HG03196 (cell line): ENCODE measurements around the gene DHX8.

ENCODE experiments used
- ATAC-seq: cut with Tn5 transposase; IDR thresholded peaks from one replicate; pipeline ENCODE4 v1.9.1; 2021; ENCODE audit not compliant: unreplicated experiment

DHX8 gene

DNA sequence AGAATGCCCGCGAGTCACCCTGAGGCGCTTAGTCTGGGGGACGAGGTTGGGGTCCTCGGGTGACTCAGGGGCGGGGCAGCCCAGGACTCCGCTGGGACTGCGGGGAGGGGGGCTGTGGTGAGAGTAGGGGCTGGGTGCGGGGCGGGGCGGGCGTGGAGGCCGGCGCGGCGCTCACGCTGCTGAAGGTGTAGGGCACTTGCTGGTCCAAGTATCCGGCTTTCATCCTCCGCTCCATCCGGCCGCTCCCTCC lies 61.5 kb downstream of the DHX8 start:
- peak; percentile 8 for ATAC-seq

DNA sequence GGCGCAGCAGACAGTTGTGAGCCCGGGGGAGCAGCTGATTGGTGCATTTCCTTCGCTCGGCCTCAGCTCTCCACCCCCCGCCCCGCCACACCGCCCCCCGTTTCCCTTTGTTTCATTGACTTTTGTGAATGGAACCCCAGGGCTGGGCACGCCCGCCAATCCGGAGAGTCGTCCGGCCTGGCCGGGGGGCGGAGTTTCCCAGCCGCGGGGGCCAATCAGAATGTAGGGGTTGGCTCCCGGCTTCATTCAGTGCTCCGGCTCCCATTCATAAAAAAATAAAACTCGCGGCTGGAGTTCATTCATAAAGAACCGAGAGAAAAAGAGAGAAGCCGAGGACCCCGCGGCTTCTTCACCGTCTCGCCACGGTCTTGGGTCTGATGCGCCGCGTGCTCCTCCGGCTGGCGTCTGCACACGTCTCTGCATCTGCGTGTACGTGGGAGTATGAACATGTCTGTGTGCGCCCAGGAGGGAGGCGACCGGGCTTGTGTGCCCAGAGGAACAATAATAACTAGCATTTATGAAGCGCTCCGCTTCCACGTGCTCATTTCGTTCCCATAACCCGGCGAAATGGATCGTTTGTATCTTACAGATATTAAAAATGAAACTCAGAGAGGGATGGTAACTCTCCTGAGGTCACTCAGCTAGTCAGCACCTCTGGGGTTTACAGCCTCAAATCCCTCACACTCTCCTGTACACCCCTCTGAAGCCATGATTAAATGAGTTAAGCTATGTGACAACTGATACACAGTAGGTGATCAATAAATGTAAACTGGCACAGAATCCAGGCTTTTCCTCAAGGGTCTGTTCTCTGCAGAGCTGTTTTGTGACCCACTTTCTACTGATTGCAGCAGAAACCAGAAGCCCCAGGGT lies 62.8 kb downstream of the DHX8 start, which contains the start of gene ETV4:
Gene ETV4, minus strand, starts transcription at position 22 of the 870 bp plus-strand sequence. CDS start 723 bp downstream, outside the sequence.
- peak; percentile 65 for ATAC-seq

DNA sequence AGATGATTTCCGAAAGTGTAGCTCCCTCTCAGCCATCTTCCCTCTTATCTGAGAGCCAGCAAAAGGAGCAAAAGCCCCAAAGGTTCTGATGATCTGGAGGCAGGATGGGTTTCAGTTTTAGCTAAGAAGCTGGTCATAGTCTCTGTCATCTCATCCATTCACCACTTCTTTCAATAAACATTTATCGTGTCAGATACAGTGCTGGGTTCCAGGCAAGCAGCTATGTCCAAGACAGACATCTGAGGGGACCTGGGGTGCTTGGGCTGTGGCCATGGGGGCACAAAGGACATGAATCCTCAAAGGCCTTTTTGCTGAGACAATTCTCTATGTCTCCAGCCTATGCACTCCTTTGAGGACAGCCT lies 63.4 kb downstream of the DHX8 start:
- no peak for ATAC-seq

DNA sequence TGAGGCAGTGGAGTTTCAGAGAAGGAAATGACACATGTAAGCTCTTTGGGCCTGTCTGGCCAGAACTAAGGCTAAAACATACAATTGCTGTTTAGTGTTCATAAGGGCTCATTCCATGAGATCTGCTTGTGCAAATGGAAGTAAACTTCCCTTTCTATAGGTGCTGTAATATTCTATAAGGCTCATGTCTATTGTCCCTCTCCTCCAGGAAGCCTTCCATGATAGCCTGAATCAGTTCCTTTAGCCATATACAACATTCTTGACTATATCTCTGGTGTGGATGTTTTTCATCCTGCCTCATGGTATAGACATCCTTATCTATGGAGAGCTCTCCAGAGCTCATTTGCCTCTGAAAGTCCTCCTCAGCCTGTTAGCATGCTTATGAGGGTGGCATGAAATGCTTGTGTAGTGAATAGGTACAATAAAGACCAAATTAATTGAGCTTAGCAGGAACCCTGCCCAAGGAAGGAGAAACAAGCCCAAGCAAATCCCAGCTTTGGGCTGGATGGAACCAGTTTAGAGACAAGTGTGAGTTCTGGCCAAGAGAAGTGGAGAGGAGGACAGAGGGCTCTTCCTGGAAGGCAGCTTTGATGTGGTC lies 64.0 kb downstream of the DHX8 start:
- ATAC-seq = no peak

DNA sequence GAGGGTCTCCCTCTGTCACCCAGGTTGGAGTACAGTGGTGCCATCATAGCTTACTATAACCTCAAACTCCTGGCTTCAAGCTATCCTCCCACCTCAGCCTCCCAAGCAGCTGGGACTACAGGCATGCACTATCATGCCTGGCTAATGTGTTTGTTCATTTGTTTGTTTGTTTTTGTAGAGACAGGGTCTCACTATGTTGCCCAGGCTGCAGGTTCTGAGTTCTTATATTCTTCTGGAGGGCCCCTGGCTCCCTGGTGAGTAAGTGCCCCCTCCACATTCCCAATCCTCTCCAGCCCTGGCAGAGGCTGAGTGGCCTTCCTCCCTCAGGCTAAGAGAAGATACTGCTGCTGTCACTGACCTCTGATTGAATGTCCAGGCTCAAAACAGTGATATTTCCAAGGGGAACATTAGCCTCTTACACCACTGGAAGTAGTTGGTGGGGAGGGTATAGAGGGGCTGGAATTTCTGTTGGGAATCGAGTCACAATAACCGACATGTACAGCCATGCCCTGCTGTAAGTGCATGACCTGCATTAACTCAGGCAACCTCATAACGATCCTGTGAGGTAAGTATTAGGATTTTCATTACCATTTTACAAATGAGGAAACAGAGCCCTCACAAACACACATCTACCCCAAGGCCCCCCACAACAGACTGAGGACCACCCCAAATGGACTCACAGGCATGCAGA lies 65.1 kb downstream of the DHX8 start:
- ATAC-seq = no peak

DNA sequence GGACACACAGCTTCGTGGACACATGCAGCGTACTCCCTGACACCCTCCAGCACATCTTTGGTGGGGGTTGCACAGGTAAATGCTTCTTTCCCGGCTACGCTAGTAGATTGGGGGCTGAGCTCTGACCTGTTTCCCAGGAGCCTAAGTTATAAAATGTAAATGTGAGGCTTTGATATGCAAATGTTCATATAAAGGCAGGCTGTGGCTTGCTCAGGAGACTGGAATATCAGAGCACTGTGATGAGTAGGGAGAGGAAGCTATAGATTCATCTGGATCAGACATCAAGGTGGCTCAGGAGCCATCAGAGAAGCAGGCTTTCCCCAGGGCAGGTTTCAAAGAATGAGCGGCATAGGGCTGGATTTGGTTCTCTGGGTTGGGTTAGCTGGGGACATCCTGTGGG lies 65.7 kb downstream of the DHX8 start:
- no peak for ATAC-seq

DNA sequence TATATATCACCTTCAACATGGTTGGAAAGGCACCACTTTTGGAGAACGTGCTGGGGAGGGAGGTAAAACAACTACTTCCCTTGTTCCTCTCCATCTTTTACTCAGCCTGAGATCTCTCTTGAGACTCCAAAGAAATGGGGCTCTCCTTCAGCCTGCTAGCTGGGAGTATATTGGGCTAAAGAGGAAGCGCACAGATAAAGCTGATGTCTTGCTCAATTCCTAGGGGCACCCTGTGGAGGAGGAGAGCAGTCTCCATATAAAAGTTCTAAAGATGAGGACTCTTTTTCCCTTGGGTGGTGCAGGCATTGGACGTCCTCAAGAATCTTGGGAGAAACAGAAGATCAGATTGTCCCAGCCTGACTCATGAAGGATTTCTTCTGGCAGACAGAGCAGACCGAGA lies 67.0 kb downstream of the DHX8 start:
- ATAC-seq = no peak

DNA sequence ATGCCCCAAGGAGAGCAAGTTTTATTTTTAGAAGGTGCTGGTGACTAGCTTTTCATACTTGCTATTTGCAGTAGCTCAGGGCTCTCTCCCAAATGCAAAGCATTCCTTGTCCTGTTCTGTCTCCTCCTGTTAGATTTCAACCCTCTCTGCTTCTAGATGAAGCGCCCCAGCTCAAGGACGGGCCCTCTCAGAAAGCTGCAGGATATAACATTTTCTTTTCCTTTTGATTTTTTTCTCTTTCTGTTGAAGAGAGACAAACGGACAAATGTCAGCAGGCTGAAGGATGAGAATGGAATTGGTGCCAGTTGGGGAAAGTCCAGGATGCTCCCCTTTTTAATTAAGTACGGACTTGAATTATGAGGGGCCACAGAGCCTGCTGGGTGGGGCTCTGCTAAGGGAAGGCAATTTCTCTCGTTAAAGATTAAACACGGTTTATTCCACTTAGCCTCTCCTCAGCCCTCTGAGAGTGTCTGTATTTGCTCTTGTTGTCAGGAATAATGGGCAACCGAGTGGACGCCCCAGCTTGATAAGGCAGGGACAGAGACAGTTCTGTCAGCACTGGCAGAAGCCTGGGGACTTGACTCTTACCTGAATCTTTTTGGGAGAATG lies 68.6 kb downstream of the DHX8 start:
- no peak for ATAC-seq

DNA sequence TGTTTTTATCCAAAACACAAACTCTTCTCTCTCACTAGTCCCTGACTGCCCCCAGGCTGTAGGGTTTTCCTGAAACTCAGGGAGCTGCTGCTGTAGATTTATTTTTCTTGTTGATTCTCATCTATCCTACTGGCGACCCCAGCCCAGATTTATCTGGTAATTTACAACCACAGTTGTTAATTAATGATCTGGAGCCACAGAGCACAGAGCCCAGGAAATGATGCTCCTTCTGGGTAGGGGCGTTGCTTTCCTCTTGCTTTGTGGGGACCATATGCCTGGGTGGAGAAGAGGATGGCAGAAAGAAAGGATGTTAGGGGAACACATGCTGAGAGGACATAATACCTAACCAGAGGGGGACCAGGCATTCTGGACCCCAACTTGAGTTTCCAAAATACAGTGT lies 69.8 kb downstream of the DHX8 start:
- no peak for ATAC-seq

DNA sequence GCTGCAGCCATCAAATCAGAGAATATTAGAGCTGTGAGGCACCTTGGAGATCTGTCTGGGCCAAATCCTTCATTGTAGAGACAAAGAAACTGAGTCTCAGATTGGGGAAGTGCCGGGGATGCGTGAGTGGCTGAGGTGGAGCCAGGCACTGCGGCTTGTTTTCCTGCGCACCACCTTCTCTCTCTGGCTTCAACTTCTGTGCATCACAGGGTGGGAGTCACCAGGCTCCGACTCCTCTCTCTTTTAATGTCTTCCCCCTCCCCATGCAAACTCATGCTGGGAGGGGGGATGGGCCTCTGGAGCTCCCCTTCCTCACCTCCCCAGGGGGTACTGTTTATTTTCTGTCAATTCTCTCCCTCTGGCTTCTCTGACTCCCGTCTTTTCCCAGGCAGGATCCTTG lies 71.1 kb downstream of the DHX8 start:
- ATAC-seq = no peak

DNA sequence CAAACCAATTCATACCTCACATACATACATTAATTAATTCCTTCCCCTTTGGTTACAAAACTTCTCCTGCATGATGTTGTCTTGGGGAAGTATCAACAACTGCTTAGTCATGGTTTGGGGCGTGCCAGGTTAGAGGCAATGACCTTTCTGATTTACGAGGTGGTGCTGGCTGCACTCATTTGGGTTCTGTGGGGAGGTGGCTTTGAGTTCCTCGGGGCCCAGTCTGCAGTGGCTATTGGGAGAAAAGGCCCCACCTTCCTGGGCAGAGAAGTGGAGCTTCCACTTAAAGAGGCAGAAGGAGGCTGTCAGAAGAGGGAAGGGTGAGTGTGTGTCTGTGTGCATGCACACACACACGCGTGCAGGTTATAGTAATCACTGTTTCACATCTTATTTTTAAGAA lies 72.5 kb downstream of the DHX8 start:
- no peak for ATAC-seq

DNA sequence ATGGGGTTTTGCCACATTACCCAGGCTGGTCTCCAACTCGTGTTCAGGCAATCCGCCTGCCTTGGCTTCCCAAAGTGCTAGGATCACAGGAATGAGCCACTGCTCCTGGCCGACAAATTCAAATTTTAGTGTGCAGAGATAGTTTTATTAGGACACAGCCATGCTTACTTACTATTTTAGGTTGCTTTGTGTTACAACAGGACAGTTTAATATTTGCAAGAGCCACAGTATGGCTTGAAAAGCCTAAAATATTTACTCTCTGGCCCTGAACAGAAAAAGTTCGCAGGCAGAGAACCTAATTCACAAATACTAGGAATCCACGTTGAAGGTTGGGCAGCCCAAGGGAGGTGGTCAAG lies 75.0 kb downstream of the DHX8 start:
- ATAC-seq = no peak

DNA sequence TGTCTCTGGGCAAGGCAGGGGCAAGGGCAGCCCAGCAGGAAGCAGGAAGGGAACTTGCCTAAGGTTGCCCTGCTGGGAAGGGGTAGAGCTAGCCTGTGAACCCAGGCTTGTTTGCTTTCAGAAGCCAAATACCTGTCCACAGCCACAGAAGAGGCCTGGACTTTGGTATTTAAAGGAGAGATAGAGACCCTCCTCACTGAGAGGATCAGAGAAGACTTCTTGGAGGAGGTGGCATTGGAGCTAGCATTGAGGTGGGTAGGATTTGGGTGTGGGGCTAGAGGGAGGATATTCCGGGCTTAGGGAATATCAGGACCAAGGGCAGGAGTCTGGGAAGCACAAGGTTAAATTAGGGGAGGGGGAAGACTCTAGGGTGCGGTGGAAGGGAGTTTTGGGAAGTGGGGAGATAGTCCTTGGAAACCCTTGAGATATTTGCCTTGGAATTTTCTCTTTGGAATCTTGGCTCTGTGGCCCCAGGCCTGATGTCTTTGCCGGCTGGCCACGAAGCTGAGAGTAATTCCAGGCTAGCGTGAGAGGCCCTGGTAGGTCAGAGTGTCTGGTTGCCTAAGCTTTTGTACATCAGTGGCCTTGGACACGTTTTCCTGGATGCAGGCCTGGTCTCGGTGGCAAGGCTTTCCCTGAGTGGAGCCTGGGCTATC lies 75.5 kb downstream of the DHX8 start:
- no peak for ATAC-seq

DNA sequence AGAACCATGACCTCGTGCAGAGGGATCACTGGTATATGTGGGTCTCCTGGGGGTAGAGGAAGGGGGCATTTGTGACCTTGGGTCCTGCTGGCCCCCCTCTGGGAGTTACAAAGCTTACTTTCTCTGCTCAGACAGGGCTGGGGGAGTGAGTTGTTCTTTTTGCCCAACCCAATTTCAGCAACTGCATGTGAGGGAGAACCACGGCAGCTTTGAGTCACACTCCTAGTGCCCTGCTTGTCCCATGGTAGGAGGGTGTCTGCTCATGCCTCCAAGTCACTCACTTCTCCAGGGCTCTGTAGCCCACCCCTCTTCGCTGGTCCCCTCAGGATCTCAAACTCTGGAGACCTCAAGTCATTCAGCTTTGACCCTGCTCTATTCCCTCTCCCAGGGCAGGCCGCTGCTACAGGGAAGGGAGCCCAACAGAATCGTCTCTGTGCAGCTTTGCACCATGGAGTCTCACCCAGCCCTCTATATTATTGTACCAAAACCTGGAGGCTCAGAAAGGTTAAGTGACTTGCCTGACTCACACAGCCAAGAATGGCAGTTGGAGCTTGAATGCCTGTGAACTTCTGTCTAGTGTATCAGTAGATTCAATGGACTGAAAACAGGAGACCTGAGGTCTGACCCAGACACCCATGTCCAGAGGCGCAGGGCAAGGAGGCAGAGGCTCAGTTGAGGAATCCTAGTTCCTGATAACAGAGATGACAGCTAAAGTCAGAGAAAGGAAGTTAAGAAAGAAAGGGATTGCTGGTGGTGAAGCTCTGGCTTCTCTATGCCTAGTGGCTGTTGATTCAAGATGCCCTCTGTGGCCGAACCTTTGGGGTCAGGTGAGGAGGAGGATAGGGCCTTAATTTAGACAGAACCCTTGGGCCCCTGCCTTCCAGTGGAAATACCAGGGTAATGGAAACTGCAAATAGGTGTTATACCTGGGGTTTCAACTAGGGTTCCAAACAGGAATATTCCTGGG lies 77.0 kb downstream of the DHX8 start:
- no peak for ATAC-seq

DNA sequence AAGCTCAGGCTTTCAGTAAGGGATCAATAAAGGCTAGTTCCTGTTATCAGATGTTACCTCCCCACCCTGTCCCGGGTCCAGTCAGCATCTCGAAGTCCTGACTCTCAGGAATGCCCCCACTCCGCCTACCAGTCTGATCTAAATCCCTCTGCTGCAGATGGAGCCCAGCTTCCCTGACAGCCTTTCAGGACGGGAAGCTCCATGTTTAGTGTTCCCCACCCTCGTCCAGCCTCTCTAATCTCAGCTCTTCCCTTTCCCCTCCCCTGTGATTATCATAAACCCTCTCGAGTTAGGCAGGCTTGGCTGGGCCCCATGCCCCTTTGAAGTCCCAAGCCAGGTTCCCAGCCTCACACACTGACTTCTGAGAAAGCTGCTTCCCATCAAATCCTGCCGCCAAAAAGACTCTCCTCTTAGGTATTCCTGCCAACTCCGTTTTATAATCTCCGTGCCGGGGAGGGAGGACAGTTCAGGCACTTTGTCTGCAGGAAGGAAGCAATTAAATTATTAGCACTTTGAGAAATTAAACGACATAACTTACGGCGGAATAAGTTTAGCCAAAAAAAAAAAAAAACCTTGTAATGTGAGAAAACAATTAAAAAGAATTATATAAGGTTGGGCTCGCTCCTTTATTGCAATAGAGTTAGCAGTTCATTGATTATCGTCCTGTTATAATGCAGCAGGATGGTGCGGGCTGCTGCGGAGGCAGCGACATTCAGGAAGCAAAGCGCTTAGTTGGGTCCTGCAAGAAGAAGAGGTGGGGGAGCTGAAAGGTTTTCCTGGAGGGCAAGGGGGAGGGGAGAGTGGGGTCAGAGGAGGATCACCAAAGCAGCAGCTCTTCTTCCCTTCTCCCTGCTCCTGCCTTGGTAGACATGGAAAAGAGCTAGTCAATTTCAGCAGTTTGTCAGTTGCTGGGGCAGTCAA lies 79.2 kb downstream of the DHX8 start:
- no peak for ATAC-seq

DNA sequence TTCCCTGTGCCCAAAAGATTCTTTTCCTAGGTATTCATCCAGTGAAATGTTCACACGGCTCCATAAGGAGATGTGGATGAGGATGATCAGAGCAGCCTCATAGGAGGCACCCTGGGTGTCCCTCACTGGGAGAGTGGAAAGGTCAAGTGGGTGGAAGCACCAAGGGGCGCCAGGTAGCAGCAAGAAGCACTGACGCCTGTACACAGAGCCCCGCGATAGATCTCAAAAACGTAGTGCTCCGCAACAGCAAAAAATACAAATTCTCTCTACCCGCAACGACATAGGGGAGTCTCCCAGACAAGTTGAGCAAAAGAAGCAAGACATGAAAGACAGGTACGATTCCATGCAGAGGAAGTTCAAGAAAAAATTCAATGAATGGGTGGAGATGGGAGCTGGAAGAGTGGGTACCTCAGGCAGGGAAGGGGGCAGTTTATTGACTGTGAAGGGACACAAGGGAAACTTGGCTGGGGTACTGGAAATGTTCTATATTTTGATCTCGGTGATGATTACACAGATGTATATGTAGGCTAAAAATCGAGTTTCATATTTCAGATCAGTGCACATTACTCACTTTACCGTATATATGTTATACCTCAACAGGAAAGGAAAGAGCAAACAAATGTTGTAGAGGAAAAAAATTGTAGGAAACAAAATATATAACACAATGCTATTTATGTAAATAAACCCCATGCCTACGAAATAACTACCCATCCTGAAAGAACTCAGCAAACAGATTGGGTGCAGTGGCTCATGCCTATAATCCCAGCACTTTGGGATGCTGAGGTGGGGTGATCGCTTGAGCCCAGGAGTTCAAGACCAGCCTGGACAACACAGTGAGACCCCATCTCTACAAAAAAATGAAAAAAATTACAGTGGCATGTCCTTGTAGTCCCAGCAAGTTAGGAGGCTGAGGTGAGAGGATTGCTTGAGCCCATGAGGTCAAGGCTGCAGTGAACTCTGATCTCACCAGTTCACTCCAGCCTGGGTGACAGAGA lies 80.1 kb downstream of the DHX8 start:
- no peak for ATAC-seq

DNA sequence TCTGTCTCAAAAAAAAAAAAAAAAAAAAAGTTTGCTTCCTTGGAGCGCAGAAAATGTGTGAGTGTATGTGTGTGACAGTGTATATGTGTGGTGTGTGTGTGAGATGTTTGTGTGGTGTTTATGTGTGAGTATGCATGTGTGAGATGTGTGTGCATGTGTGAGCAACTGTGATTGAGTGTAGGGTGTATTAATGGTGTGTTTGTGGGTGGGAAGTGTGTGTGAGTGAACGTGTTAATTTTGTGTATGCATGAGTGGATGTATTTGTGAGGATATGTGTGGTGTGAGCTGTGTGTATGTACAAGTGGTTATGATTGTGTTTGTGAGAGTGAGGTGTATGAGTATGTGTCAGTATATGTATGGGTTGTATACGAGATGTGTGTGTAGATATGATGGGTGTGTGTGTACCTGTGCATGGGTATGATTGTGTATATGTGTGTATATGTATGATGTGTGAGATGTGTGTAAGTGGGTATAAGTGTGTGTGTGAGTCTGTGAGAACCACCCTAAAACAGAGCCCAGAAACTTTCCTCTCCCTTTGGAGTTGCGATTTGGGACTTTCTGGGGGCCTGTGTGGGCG lies 84.8 kb downstream of the DHX8 start:
- no peak for ATAC-seq

DNA sequence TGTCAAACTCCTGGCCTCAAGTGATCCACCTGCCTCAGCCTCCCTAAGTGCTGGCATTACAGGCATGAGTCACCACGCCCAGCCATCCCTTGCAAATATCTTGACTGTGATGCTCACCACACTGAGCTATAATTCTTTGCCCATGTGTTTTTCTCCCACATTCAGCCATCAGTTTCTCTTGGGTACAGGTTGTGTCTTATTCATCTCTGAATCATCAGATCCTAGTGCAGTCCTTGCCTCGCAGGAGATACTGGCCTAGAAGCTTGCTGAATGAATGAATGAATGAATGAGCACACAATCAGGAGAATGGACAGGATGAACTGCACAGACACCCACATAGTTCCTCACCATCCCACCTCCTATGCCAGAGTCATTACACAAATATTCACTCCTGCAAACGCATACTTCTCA lies 86.7 kb downstream of the DHX8 start:
- ATAC-seq = no peak
